HG03139 (cell line): ENCODE results near the gene LIPE.
A peak's percentile ranks its signal among the peaks of the same experiment; 100 is the strongest.

Experiments
- ATAC-seq: cut with Tn5 transposase; IDR thresholded peaks from one replicate; pipeline ENCODE4 v1.9.1; 2021; ENCODE audit not compliant: unreplicated experiment

The LIPE gene

GRCh38 chr19:42420055-42420544 is 7.1 kb downstream of the LIPE start:
- ATAC-seq = no peak

- no peak for ATAC-seq
Observed at GRCh38 chr19:42419309-42419708, 7.9 kb downstream of the LIPE start.

- no peak for ATAC-seq
Observed at GRCh38 chr19:42412661-42413076, 14.5 kb downstream of the LIPE start.

GRCh38 chr19:42412227-42412626 is 15.0 kb downstream of the LIPE start:
- no peak for ATAC-seq

- no peak for ATAC-seq
Observed at GRCh38 chr19:42411581-42412178, 15.5 kb downstream of the LIPE start.

- ATAC-seq = no peak
Observed at GRCh38 chr19:42410371-42410770, 16.8 kb downstream of the LIPE start.

- ATAC-seq = no peak
Observed at GRCh38 chr19:42409477-42409876, 17.7 kb downstream of the LIPE start.

- no peak for ATAC-seq
Observed at GRCh38 chr19:42407816-42408175, 19.4 kb downstream of the LIPE start.

GRCh38 chr19:42407085-42407815 is 19.9 kb downstream of the LIPE start:
- no peak for ATAC-seq

GRCh38 chr19:42406111-42406510 is 21.1 kb downstream of the LIPE start:
- no peak for ATAC-seq

- no peak for ATAC-seq
Observed at GRCh38 chr19:42403586-42403985, 23.6 kb downstream of the LIPE start.

- ATAC-seq = no peak
Observed at GRCh38 chr19:42402376-42403116, 24.6 kb downstream of the LIPE start.

- no peak for ATAC-seq
Observed at GRCh38 chr19:42401365-42402303, 25.6 kb downstream of the LIPE start.

- no peak for ATAC-seq
Observed at GRCh38 chr19:42400404-42400803, 26.8 kb downstream of the LIPE start.

GRCh38 chr19:42397263-42398166 is 29.7 kb downstream of the LIPE start:
- no peak for ATAC-seq

GRCh38 chr19:42396381-42397262 is 30.6 kb downstream of the LIPE start:
- peak; percentile 95 for ATAC-seq

- no peak for ATAC-seq
Observed at GRCh38 chr19:42394751-42395150, 32.4 kb downstream of the LIPE start.

- no peak for ATAC-seq
Observed at GRCh38 chr19:42392165-42392564, 35.0 kb downstream of the LIPE start.

GRCh38 chr19:42389899-42390298 is 37.3 kb downstream of the LIPE start, which contains the start of gene CNFN:
CNFN (minus strand) TSS chr19:42390297; CDS start chr19:42389037, 1,260 bp downstream.
- ATAC-seq = no peak
